ENCODE measurements around the gene ABHD17C.

DNA sequence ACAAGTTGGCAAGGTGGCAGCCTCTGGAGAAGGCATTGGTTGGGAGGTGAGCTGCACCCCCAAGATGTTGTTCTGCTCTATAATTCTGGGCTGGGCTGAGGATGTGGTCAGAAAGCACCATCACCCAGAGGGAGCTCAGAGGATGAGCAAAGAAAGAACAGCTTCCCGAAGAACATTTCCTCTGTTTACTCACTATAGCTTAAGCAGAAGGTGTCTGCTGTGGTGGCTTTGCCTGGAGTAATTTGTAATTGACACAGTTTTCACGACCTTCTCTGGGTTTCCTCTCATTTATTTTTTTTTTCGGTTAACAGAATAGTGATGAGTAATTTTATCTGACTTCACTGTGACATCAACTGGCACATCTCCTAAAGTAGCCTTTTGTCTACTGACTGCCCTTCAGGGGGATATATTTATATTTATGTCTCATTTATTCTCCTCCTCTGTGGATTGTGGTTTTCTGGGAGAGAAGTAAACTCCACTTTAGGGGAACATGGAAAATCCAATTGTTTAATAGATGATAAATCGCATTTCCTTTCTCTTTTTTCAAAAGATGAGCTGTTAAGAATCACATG lies 49.5 kb upstream of the ABHD17C start:
- TF ChIP-seq, protein P1, sequence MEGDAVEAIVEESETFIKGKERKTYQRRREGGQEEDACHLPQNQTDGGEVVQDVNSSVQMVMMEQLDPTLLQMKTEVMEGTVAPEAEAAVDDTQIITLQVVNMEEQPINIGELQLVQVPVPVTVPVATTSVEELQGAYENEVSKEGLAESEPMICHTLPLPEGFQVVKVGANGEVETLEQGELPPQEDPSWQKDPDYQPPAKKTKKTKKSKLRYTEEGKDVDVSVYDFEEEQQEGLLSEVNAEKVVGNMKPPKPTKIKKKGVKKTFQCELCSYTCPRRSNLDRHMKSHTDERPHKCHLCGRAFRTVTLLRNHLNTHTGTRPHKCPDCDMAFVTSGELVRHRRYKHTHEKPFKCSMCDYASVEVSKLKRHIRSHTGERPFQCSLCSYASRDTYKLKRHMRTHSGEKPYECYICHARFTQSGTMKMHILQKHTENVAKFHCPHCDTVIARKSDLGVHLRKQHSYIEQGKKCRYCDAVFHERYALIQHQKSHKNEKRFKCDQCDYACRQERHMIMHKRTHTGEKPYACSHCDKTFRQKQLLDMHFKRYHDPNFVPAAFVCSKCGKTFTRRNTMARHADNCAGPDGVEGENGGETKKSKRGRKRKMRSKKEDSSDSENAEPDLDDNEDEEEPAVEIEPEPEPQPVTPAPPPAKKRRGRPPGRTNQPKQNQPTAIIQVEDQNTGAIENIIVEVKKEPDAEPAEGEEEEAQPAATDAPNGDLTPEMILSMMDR (IDR thresholded peaks at IDR 0.05; ENCODE audit: insufficient read depth, low read length): no peak
- no peak for TF ChIP-seq POLR2AphosphoS5 (IDR thresholded peaks at IDR 0.05; ENCODE audit: low read depth)
